ENCODE data around the gene ULK1. TPM values are rescaled to one million over a fixed set of nuclear protein-coding genes. Genes with fewer than 3 reads are reported as not detected.

ULK1 gene
- total RNA-seq, result 20.1 and 27.0 TPM in 2 replicates

GRCh38 chr12:131894313-131894860 is at the start of gene ULK1:
Gene ULK1, plus strand, starts transcription at chr12:131894622. Its CDS starts 380 bp downstream, at chr12:131895002.
- peaks cover 3% of the 10 kb centered on the region for H3K27me3 Mint-ChIP-seq
- peak within 1 kb of the TSS; percentile 46 for H3K27ac Mint-ChIP-seq
- CTCF ChIA-PET, result no interaction called here
- ATAC-seq (ENCODE audit: low read depth) (peak; percentile 86), DNase-seq (peak; percentile 97)
- POLR2A ChIA-PET, result no interaction called here
- intact Hi-C loops (cut with micrococcal nuclease), result loop anchor here (1.0 to 10.0 kb wide), 6 partner anchors 35 to 1020 kb away; partner anchors contain the start of genes EP400, MMP17, PUS1 and RAN
- TF ChIP-seq CTCF (IDR thresholded peaks at IDR 0.05), result no peak
- H3K4me1 Mint-ChIP-seq, result peaks cover 22% of the 10 kb centered on the region
- H3K36me3 Mint-ChIP-seq (ENCODE audit: low read depth), result no peaks in the 10 kb centered on the region
- H3K9me3 Mint-ChIP-seq, result no peaks in the 10 kb centered on the region
- H3K4me3 Mint-ChIP-seq, result peak within 1 kb of the TSS; percentile 82

GRCh38 chr12:131844656-131845055 is 49.8 kb upstream of the ULK1 start:
- H3K27ac Mint-ChIP-seq, result no peak overlapping the region
- intact Hi-C loops (cut with micrococcal nuclease), result no loop called here
- TF ChIP-seq CTCF (IDR thresholded peaks at IDR 0.05), result no peak
- CTCF ChIA-PET, result no interaction called here
- POLR2A ChIA-PET, result no interaction called here
- H3K4me3 Mint-ChIP-seq, result no peak overlapping the region
- H3K9me3 Mint-ChIP-seq, result no peaks in the 10 kb centered on the region
- no peaks in the 10 kb centered on the region for H3K4me1 Mint-ChIP-seq
- ATAC-seq (ENCODE audit: low read depth) (no peak), DNase-seq (no peak)
- H3K27me3 Mint-ChIP-seq, result no peaks in the 10 kb centered on the region
- H3K36me3 Mint-ChIP-seq (ENCODE audit: low read depth), result peaks cover 8% of the 10 kb centered on the region

GRCh38 chr12:131845121-131845520 is 49.3 kb upstream of the ULK1 start:
- ATAC-seq (ENCODE audit: low read depth), result no peak
- CTCF ChIA-PET, result no interaction called here
- intact Hi-C loops (cut with micrococcal nuclease), result no loop called here
- Mint-ChIP-seq H3K36me3 (ENCODE audit: low read depth) (peaks cover 8% of the 10 kb centered on the region), H3K9me3 (no peaks in the 10 kb centered on the region), H3K27ac (no peak overlapping the region), H3K4me1 (no peaks in the 10 kb centered on the region), H3K4me3 (no peak overlapping the region), H3K27me3 (no peaks in the 10 kb centered on the region)
- no peak for TF ChIP-seq CTCF (IDR thresholded peaks at IDR 0.05)
- POLR2A ChIA-PET, result no interaction called here
- no peak for DNase-seq

GRCh38 chr12:131847456-131847855 is 47.0 kb upstream of the ULK1 start:
- Mint-ChIP-seq H3K9me3 (no peaks in the 10 kb centered on the region), H3K27ac (no peak overlapping the region), H3K4me3 (no peak overlapping the region), H3K4me1 (peaks cover 4% of the 10 kb centered on the region), H3K27me3 (no peaks in the 10 kb centered on the region), H3K36me3 (ENCODE audit: low read depth) (peaks cover 8% of the 10 kb centered on the region)
- ATAC-seq (ENCODE audit: low read depth) (no peak), DNase-seq (no peak)
- TF ChIP-seq CTCF (IDR thresholded peaks at IDR 0.05), result no peak
- ChIA-PET CTCF (no interaction called here), POLR2A (no interaction called here)
- intact Hi-C loops (cut with micrococcal nuclease), result no loop called here

GRCh38 chr12:131848753-131849152 is 45.7 kb upstream of the ULK1 start:
- intact Hi-C loops (cut with micrococcal nuclease), result no loop called here
- POLR2A ChIA-PET, result no interaction called here
- DNase-seq (no peak), ATAC-seq (ENCODE audit: low read depth) (no peak)
- CTCF ChIA-PET, result no interaction called here
- TF ChIP-seq CTCF (IDR thresholded peaks at IDR 0.05), result no peak
- H3K9me3 Mint-ChIP-seq, result no peaks in the 10 kb centered on the region
- H3K27ac Mint-ChIP-seq, result no peak overlapping the region
- no peaks in the 10 kb centered on the region for H3K27me3 Mint-ChIP-seq
- H3K4me3 Mint-ChIP-seq, result no peak overlapping the region
- peaks cover 12% of the 10 kb centered on the region for H3K4me1 Mint-ChIP-seq
- peaks cover 8% of the 10 kb centered on the region for H3K36me3 Mint-ChIP-seq (ENCODE audit: low read depth)
